WTC11 (cell line): Measurements from ENCODE around the gene HDAC3. TPM values are rescaled to one million over a fixed set of nuclear protein-coding genes. Genes with fewer than 3 reads are reported as not detected.
A peak's percentile ranks its signal among the peaks of the same experiment; 100 is the strongest.

Experiments
- ATAC-seq: fragments of 200-7000 bp; cut with Tn5 transposase; 2 replicates; pipeline ENCODE4 v1.10.0; 2021; ENCODE audit warnings: mild to moderate bottlenecking, moderate library complexity
- CTCF ChIA-PET: fragments of 300-600 bp; sonication (Branson Sonifier 250); formaldehyde crosslinking; loops from one replicate; lab custom pipeline; 2021; ENCODE audit warnings: antibody characterized with exemption; lab: Charles Lee
- POLR2A ChIA-PET: fragments of 350-600 bp; sonication (Branson Sonifier 250); formaldehyde crosslinking; loops from one replicate; lab custom pipeline; 2021; ENCODE audit warnings: antibody characterized with exemption; lab: Charles Lee
- DNase-seq: peaks from one replicate; pipeline ENCODE4 v3.0.0; 2021; ENCODE audit warnings: low spot score
- H3K27ac Mint-ChIP-seq: 2 replicates; pipeline ENCODE4 v1.8.0; 2021; ENCODE audit warnings: mixed read lengths
- H3K27me3 Mint-ChIP-seq: 2 replicates; pipeline ENCODE4 v1.8.0; 2021; ENCODE audit warnings: low read depth, mild to moderate bottlenecking, moderate library complexity, mixed read lengths
- H3K36me3 Mint-ChIP-seq: 2 replicates; pipeline ENCODE4 v1.8.0; 2021; ENCODE audit warnings: mixed read lengths
- H3K4me1 Mint-ChIP-seq: 2 replicates; pipeline ENCODE4 v1.8.0; 2022; ENCODE audit warnings: mixed read lengths
- H3K4me3 Mint-ChIP-seq: 2 replicates; pipeline ENCODE4 v1.8.0; 2021; ENCODE audit warnings: mild to moderate bottlenecking, moderate library complexity, mixed read lengths
- H3K9me3 Mint-ChIP-seq: 2 replicates; pipeline ENCODE4 v1.8.0; 2021; ENCODE audit warnings: mixed read lengths
- ESRRA ChIP-seq: sonication (generic); formaldehyde crosslinking; IDR thresholded peaks from 2 replicates; pipeline ENCODE4 v1.8.1; 2022; ENCODE audit warnings: mild to moderate bottlenecking, missing genetic modification reagents, borderline replicate concordance
- FOXK1 ChIP-seq: sonication (generic); formaldehyde crosslinking; IDR thresholded peaks from 2 replicates; pipeline ENCODE4 v1.8.0; 2022; ENCODE audit warnings: mild to moderate bottlenecking, moderate library complexity, missing genetic modification reagents
- GABPB1 ChIP-seq: sonication (generic); formaldehyde crosslinking; IDR thresholded peaks from 2 replicates; pipeline ENCODE4 v1.8.1; 2023; ENCODE audit warnings: mild to moderate bottlenecking, missing genetic modification reagents
- JAZF1 ChIP-seq: fragments of 250-450 bp; sonication (Bioruptor Pico); IDR thresholded peaks from 2 replicates; pipeline ENCODE4 v1.9.0; 2021; ENCODE audit warnings: moderate library complexity, mild to moderate bottlenecking, inconsistent platforms
- RELA ChIP-seq: sonication (generic); formaldehyde crosslinking; IDR thresholded peaks from 2 replicates; pipeline ENCODE4 v1.8.1; 2022; ENCODE audit warnings: missing genetic modification reagents, mild to moderate bottlenecking, borderline replicate concordance
- TEAD4 ChIP-seq: sonication (generic); formaldehyde crosslinking; IDR thresholded peaks from 2 replicates; pipeline ENCODE4 v1.8.0; 2022; ENCODE audit warnings: mild to moderate bottlenecking, missing genetic modification reagents
- TP53 ChIP-seq: sonication (generic); formaldehyde crosslinking; IDR thresholded peaks from 2 replicates; pipeline ENCODE4 v1.8.1; 2023; ENCODE audit warnings: mild to moderate bottlenecking, missing genetic modification reagents
- ZBTB43 ChIP-seq: sonication (generic); formaldehyde crosslinking; IDR thresholded peaks from 2 replicates; pipeline ENCODE4 v1.8.1; 2023; ENCODE audit warnings: mild to moderate bottlenecking, missing genetic modification reagents
- ZNF532 ChIP-seq: fragments of 250-450 bp; sonication (Bioruptor Pico); IDR thresholded peaks from 2 replicates; pipeline ENCODE4 v1.9.0; 2021; ENCODE audit warnings: mild to moderate bottlenecking, borderline replicate concordance
- total RNA-seq: library from RNA; stranded (reverse); gene quantifications from 3 replicates; pipeline ENCODE4 v1.2.3, GENCODE V29; 2021
- TF ChIP-seq, protein P1 (sequence below): sonication (generic); formaldehyde crosslinking; IDR thresholded peaks from 2 replicates; pipeline ENCODE4 v1.8.0; 2022; ENCODE audit warnings: mild to moderate bottlenecking, missing genetic modification reagents
- TF ChIP-seq, protein P2 (sequence below): sonication (generic); formaldehyde crosslinking; IDR thresholded peaks from 2 replicates; pipeline ENCODE4 v1.8.1; 2023; ENCODE audit warnings: mild to moderate bottlenecking, missing genetic modification reagents
- TF ChIP-seq, protein P3 (sequence below): sonication (generic); formaldehyde crosslinking; IDR thresholded peaks from 2 replicates; pipeline ENCODE4 v1.8.0; 2022; ENCODE audit warnings: missing genetic modification reagents
- TF ChIP-seq, protein P4 (sequence below): sonication (generic); formaldehyde crosslinking; IDR thresholded peaks from 2 replicates; pipeline ENCODE4 v1.8.1; 2023; ENCODE audit warnings: mild to moderate bottlenecking, missing genetic modification reagents, moderate library complexity
- TF ChIP-seq, protein P5 (sequence below): fragments of 250-450 bp; sonication (Bioruptor Pico); conservative IDR thresholded peaks from 2 replicates; pipeline ENCODE4 v1.9.0; 2021; ENCODE audit warnings: mild to moderate bottlenecking
- TF ChIP-seq, protein P6 (sequence below): sonication (generic); formaldehyde crosslinking; IDR thresholded peaks from 2 replicates; pipeline ENCODE4 v1.8.1; 2022; ENCODE audit warnings: mild to moderate bottlenecking, missing genetic modification reagents, moderate library complexity, borderline replicate concordance

The HDAC3 gene
- total RNA-seq, 1 experiment from 2014 or later, result 96.2 TPM

- TF ChIP-seq ZBTB43 (CRISPR knock-in tag) (0 out of 2 replicates have a peak, but pooled peaks have one; percentile 27), ZNF532 (CRISPR knock-in tag) (no peak), ESRRA (CRISPR knock-in tag) (peak; percentile 16; the same call in 1 of the 2 replicates), TEAD4 (0 out of 2 replicates have a peak, but pooled peaks have one; percentile 19), GABPB1 (CRISPR knock-in tag) (no peak), RELA (CRISPR knock-in tag) (peak; percentile 84; the same call in 1 of the 2 replicates)
- TF ChIP-seq, protein P1, sequence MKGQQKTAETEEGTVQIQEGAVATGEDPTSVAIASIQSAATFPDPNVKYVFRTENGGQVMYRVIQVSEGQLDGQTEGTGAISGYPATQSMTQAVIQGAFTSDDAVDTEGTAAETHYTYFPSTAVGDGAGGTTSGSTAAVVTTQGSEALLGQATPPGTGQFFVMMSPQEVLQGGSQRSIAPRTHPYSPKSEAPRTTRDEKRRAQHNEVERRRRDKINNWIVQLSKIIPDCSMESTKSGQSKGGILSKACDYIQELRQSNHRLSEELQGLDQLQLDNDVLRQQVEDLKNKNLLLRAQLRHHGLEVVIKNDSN (CRISPR knock-in tag), result peak; percentile 38; the same call in 1 of the 2 replicates
Measured at GRCh38 chr5:141637123-141637766, 596 bp upstream of the HDAC3 start (continued).

GRCh38 chr5:141636106-141636412 lies 590 bp downstream of the HDAC3 start:
- Mint-ChIP-seq H3K36me3 (peaks cover 7% of the 10 kb centered on the region), H3K9me3 (no peaks in the 10 kb centered on the region)
- POLR2A ChIA-PET, result interaction anchor here (0.7 to 3.3 kb wide), 7 partner anchors 15 to 286 kb away, joined by 3 to 36 read pairs (median 5); partner anchors contain the start of genes ARAP3, DIAPH1, FCHSD1 and PCDHGB1
- TF ChIP-seq, protein P2, sequence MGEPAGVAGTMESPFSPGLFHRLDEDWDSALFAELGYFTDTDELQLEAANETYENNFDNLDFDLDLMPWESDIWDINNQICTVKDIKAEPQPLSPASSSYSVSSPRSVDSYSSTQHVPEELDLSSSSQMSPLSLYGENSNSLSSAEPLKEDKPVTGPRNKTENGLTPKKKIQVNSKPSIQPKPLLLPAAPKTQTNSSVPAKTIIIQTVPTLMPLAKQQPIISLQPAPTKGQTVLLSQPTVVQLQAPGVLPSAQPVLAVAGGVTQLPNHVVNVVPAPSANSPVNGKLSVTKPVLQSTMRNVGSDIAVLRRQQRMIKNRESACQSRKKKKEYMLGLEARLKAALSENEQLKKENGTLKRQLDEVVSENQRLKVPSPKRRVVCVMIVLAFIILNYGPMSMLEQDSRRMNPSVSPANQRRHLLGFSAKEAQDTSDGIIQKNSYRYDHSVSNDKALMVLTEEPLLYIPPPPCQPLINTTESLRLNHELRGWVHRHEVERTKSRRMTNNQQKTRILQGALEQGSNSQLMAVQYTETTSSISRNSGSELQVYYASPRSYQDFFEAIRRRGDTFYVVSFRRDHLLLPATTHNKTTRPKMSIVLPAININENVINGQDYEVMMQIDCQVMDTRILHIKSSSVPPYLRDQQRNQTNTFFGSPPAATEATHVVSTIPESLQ (CRISPR knock-in tag), result no peak
- no peak for TF ChIP-seq JAZF1 (CRISPR knock-in tag)
- TF ChIP-seq, protein P3, sequence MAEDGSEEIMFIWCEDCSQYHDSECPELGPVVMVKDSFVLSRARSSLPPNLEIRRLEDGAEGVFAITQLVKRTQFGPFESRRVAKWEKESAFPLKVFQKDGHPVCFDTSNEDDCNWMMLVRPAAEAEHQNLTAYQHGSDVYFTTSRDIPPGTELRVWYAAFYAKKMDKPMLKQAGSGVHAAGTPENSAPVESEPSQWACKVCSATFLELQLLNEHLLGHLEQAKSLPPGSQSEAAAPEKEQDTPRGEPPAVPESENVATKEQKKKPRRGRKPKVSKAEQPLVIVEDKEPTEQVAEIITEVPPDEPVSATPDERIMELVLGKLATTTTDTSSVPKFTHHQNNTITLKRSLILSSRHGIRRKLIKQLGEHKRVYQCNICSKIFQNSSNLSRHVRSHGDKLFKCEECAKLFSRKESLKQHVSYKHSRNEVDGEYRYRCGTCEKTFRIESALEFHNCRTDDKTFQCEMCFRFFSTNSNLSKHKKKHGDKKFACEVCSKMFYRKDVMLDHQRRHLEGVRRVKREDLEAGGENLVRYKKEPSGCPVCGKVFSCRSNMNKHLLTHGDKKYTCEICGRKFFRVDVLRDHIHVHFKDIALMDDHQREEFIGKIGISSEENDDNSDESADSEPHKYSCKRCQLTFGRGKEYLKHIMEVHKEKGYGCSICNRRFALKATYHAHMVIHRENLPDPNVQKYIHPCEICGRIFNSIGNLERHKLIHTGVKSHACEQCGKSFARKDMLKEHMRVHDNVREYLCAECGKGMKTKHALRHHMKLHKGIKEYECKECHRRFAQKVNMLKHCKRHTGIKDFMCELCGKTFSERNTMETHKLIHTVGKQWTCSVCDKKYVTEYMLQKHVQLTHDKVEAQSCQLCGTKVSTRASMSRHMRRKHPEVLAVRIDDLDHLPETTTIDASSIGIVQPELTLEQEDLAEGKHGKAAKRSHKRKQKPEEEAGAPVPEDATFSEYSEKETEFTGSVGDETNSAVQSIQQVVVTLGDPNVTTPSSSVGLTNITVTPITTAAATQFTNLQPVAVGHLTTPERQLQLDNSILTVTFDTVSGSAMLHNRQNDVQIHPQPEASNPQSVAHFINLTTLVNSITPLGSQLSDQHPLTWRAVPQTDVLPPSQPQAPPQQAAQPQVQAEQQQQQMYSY (CRISPR knock-in tag), result no peak
- TF ChIP-seq TP53 (CRISPR knock-in tag), result no peak
- no peak for TF ChIP-seq FOXK1 (CRISPR knock-in tag)
- TF ChIP-seq, protein P4, sequence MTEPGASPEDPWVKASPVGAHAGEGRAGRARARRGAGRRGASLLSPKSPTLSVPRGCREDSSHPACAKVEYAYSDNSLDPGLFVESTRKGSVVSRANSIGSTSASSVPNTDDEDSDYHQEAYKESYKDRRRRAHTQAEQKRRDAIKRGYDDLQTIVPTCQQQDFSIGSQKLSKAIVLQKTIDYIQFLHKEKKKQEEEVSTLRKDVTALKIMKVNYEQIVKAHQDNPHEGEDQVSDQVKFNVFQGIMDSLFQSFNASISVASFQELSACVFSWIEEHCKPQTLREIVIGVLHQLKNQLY (CRISPR knock-in tag), result no peak
- no peak for TF ChIP-seq RELA (CRISPR knock-in tag)
- TF ChIP-seq, protein P5, sequence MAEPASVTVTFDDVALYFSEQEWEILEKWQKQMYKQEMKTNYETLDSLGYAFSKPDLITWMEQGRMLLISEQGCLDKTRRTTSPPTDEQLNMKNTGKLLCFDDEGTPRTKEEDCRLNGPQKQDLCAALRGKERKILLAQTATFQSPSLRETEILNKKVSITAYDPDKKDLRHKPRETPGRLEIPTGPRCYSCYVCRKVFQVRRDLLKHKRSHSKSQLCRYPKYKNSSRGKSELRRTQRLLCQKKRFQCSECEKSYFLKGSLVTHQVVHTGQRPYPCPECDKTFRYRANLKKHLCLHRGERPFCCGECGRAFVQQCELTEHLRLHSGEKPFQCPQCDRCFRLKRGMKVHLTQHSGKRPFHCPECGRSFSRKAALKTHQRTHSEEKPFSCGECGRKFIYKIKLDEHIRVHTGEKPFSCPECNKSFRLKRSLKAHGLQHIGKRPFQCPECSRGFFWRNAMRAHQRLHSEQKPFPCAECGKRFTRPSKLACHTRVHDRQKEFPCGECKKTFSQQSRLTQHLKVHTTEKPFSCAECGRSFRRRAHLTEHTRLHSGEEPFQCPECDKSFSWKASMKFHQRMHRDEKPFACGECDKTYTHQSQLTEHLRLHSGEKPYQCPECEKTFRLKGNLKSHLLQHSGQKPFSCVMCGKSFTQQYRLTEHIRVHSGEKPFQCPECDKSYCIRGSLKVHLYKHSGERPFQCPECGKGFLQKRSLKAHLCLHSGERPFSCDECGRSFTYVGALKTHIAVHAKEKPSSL, result no peak
- TF ChIP-seq, protein P6, sequence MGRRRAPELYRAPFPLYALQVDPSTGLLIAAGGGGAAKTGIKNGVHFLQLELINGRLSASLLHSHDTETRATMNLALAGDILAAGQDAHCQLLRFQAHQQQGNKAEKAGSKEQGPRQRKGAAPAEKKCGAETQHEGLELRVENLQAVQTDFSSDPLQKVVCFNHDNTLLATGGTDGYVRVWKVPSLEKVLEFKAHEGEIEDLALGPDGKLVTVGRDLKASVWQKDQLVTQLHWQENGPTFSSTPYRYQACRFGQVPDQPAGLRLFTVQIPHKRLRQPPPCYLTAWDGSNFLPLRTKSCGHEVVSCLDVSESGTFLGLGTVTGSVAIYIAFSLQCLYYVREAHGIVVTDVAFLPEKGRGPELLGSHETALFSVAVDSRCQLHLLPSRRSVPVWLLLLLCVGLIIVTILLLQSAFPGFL (CRISPR knock-in tag), result no peak
- TF ChIP-seq, all 79 proteins: peak for 0
- ATAC-seq (no peak), DNase-seq (no peak)
- peaks cover 22% of the 10 kb centered on the region for H3K4me1 Mint-ChIP-seq
- H3K4me3 Mint-ChIP-seq, result peak overlapping the region; percentile 90
- no peaks in the 10 kb centered on the region for H3K27me3 Mint-ChIP-seq
- H3K27ac Mint-ChIP-seq, result peak overlapping the region; percentile 90
- CTCF ChIA-PET, result interaction anchor here (1.1 to 3.9 kb wide), 14 partner anchors 13 to 333 kb away, joined by 3 to 106 read pairs (median 14); partner anchors contain the start of genes DIAPH1, FCHSD1, PCDH1 and PCDHGA10
